GM12878 (cell line): Measurements from ENCODE around the gene GRB10. TPM values are rescaled to one million over a fixed set of nuclear protein-coding genes. Genes with fewer than 3 reads are reported as not detected.

Experiments used
- ATAC-seq: fragments of 200-7000 bp; cut with Tn5 transposase; 3 replicates; pipeline ENCODE4 v1.9.1; 2020; ENCODE audit warnings: mild to moderate bottlenecking, moderate library complexity
- BruUV-seq: library from RNA; stranded (reverse); fragments of 400-500 nt; replicated peaks from 2 replicates; lab custom pipeline; 2021; lab: Mats Ljungman, UMichigan
- CTCF ChIA-PET: fragments of 300-600 bp; sonication (Branson Sonifier 250); formaldehyde crosslinking; extraction: SDS; loops from one replicate; lab custom pipeline; 2021; ENCODE audit warnings: inconsistent platforms; lab: Yijun Ruan, JAX
- POLR2A ChIA-PET: fragments of 350-600 bp; formaldehyde crosslinking; extraction: SDS; loops from one replicate; lab custom pipeline; 2021; ENCODE audit warnings: inconsistent platforms; lab: Charles Lee
- RAD21 ChIA-PET: fragments of 300-600 bp; sonication (Branson Sonifier 250); formaldehyde crosslinking; loops from one replicate; lab custom pipeline; 2023; ENCODE audit warnings: antibody characterized with exemption; ENCODE audit not compliant: unreplicated experiment; lab: Charles Lee
- SMC1A ChIA-PET: fragments of 300-600 bp; sonication (Branson Sonifier 250); formaldehyde crosslinking; loops from one replicate; lab custom pipeline; 2023; ENCODE audit not compliant: unreplicated experiment, uncharacterized antibody; lab: Charles Lee
- DNase-seq: peaks from one replicate; pipeline ENCODE4 v3.0.0-alpha.2; 2011; ENCODE audit warnings: low read depth, low spot score
- FAIRE-seq: peaks from 3 replicates; lab custom pipeline; 2011; peaks lifted over from hg19 to GRCh38; lab: Jason Lieb, UNC
- H2AFZ ChIP-seq: 2 replicates; pipeline ENCODE4 v1.6.0; 2011; ENCODE audit warnings: low read depth, low read length, control low read depth; ENCODE audit not compliant: control insufficient read depth
- H3K27ac ChIP-seq: 2 replicates; pipeline ENCODE4 v1.5.1; 2011; ENCODE audit warnings: control low read depth; ENCODE audit not compliant: control insufficient read depth, insufficient read depth
- H3K27me3 ChIP-seq, 2 experiments: replicated peaks in 1 of 2; 2 replicates each; pipeline versions ENCODE4 v1.6.0 to v1.6.1; 2011; ENCODE audit warnings: low read length in 1 of 2; ENCODE audit not compliant: control insufficient read depth in 2 of 2, insufficient read depth in 2 of 2
- H3K36me3 ChIP-seq, 2 experiments: 2 replicates each; pipeline ENCODE4 v1.5.1; 2011; ENCODE audit warnings: low read length in 1 of 2; ENCODE audit not compliant: control insufficient read depth in 2 of 2, insufficient read depth in 2 of 2
- H3K4me1 ChIP-seq: 2 replicates; pipeline ENCODE4 v1.6.1; 2011; ENCODE audit warnings: mild to moderate bottlenecking, low read length, moderate library complexity, mixed read lengths; ENCODE audit not compliant: control insufficient read depth, insufficient read depth
- H3K4me2 ChIP-seq: 2 replicates; pipeline ENCODE4 v1.6.0; 2011; ENCODE audit warnings: control low read depth; ENCODE audit not compliant: control insufficient read depth, insufficient read depth
- H3K4me3 ChIP-seq: fragments of 200-600 bp; sonication (generic); 2 replicates; pipeline ENCODE4 v1.5.1; 2016
- H3K79me2 ChIP-seq: 2 replicates; pipeline ENCODE4 v1.6.0; 2011; ENCODE audit warnings: low read length; ENCODE audit not compliant: control insufficient read depth, insufficient read depth
- H3K9ac ChIP-seq: 2 replicates; pipeline ENCODE4 v1.8.0; 2011; ENCODE audit warnings: low read length, control low read depth, mixed read lengths; ENCODE audit not compliant: control insufficient read depth, insufficient read depth
- H3K9me3 ChIP-seq: replicated peaks from 3 replicates; pipeline ENCODE4 v1.5.1; 2011; ENCODE audit warnings: mild to moderate bottlenecking, low read length; ENCODE audit not compliant: control insufficient read depth, insufficient read depth
- H4K20me1 ChIP-seq: 2 replicates; pipeline ENCODE4 v1.6.0; 2011; ENCODE audit not compliant: control insufficient read depth, insufficient read depth
- ASH2L ChIP-seq: fragments of 300-600, 200-600 bp; sonication (generic); IDR thresholded peaks from 2 replicates; pipeline ENCODE4 v1.6.1; 2017; ENCODE audit warnings: low read depth, mild to moderate bottlenecking, borderline replicate concordance
- CEBPB ChIP-seq, 2 experiments: fragments of 150-350 bp in 1 of 2; IDR thresholded peaks; 2 replicates each; pipeline ENCODE4 v1.6.1; 2012 to 2014; ENCODE audit warnings: low read depth in 2 of 2, low read length in 2 of 2, borderline replicate concordance in 1 of 2, inconsistent platforms in 1 of 2
- CHD1 ChIP-seq: IDR thresholded peaks from 2 replicates; pipeline ENCODE4 v1.6.1; 2012; ENCODE audit warnings: low read depth, low read length, improper control_type of control experiment
- EP300 ChIP-seq, 2 experiments: fragments of 150-350 bp in 1 of 2; IDR thresholded peaks; 2 replicates each; pipeline ENCODE4 v1.6.1; 2011 to 2012; ENCODE audit warnings: low read depth in 2 of 2, low read length in 2 of 2, borderline replicate concordance in 1 of 2, improper control_type of control experiment in 1 of 2, inconsistent platforms in 1 of 2; ENCODE audit not compliant: control insufficient read depth in 1 of 2
- NR2F1 ChIP-seq: fragments of 450-650 bp; conservative IDR thresholded peaks from 2 replicates; pipeline ENCODE4 v1.6.1; 2017; ENCODE audit warnings: mild to moderate bottlenecking
- RAD21 ChIP-seq: IDR thresholded peaks from 2 replicates; pipeline ENCODE4 v1.6.1; 2011; ENCODE audit warnings: mild to moderate bottlenecking, low read depth, low read length, moderate library complexity; ENCODE audit not compliant: insufficient read depth
- RB1 ChIP-seq: fragments of 450-650 bp; formaldehyde crosslinking; IDR thresholded peaks from 2 replicates; pipeline ENCODE4 v1.6.1; 2017; ENCODE audit warnings: mild to moderate bottlenecking, borderline replicate concordance
- RUNX3 ChIP-seq: IDR thresholded peaks from 2 replicates; pipeline ENCODE4 v1.6.1; 2012; ENCODE audit warnings: low read length, inconsistent platforms
- WGBS: methylation state at CpG from one replicate; pipeline ENCODE4 v1.1.6; 2016; ENCODE audit warnings: low lambda C conversion rate; ENCODE audit not compliant: insufficient replicate concordance, insufficient coverage; ENCODE audit errors: missing lambda C conversion rate; 5-methylcytosine and 5-hydroxymethylcytosine counted together
- in situ Hi-C: fragments of 300-500 bp; cut with MboI; formaldehyde crosslinking; loops from 9 replicates; pipeline ENCODE4 v1.14.3; 2018; ENCODE audit warnings: mixed read lengths
- intact Hi-C: fragments of 100-400 bp; cut with micrococcal nuclease; formaldehyde crosslinking; loops from one replicate; pipeline ENCODE4 v1.14.2; 2022; ENCODE audit not compliant: unreplicated experiment
- polyA plus RNA-seq, 11 experiments: library from polyadenylated mRNA; depleted of rRNA in 4 of 11; unstranded in 6 of 11; stranded (reverse) in 5 of 11; fragments of >200 nt; fragmentation: Nextera tagmentation in 4 of 11; fragmentation: Illumina TruSeq in 1 of 11; extraction: Ambion mirVana in 4 of 11; extraction: Trizol in 1 of 11; gene quantifications; 1 replicate in 1 of 11; 2 replicates in 10 of 11; pipeline versions ENCODE4 v1.2.1 to v1.2.3, GENCODE V29; 2011 to 2016; ENCODE audit warnings: inconsistent platforms in 2 of 11, missing spikeins in 2 of 11, low read depth in 1 of 11
- total RNA-seq, 4 experiments: library from RNA; depleted of rRNA in 3 of 4; stranded (reverse); fragments of >200 nt in 3 of 4; fragmentation: Illumina TruSeq in 1 of 4; extraction: Trizol in 1 of 4; gene quantifications; 2 replicates each; pipeline versions ENCODE4 v1.2.1 to v1.2.3, GENCODE V29; 2013 to 2021
- TF ChIP-seq, protein P1 (sequence below): IDR thresholded peaks from 2 replicates; pipeline ENCODE4 v1.6.1; 2012; ENCODE audit warnings: low read depth, low read length, improper control_type of control experiment

Gene GRB10
- total and polyA plus RNA-seq, 10 of the 15 experiments (the other 5 are each of a cell fraction or from before 2014, with no cell fraction given) = 0.04 to 0.33 TPM; not detected in 8

DNA sequence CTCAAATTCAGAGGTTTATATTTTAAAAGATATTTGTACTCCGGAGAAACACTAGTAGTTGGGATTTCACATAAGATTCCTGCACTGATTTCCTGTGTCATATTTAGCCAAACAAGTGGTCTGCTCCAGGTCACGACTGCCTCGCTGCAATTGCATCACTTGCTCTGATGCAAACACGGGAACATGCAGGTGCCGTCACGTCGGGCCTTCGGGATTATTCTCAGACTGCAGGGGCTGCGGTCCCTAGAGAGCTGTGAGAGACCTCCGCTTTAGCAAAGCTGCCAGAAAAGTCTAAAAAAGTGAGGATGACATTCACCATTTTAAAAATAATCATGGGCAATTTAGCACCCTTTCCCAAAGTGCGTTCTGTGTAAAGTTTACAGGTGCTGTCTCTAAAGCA lies 124.0 kb downstream of the GRB10 start:
- no peaks in the 10 kb centered on the region for H4K20me1 ChIP-seq
- H3K36me3 ChIP-seq = no peaks in the 10 kb centered on the region
- no peak overlapping the region for H3K4me2 ChIP-seq
- H3K4me1 ChIP-seq = peaks cover 30% of the 10 kb centered on the region
- no peak overlapping the region for H2AFZ ChIP-seq
- DNase-seq = no peak
- CTCF ChIA-PET = no interaction called here
- WGBS = 92% methylated on average over 11 of the region's 11 CpGs
- RAD21 ChIA-PET = no interaction called here
- no peak overlapping the region for H3K27ac ChIP-seq
- in situ Hi-C loops (no loop called here), intact Hi-C loops (no loop called here)
- POLR2A ChIA-PET = no interaction called here
- no peak overlapping the region for H3K4me3 ChIP-seq
- no peaks in the 10 kb centered on the region; the same call in 2 of the 3 replicates for H3K9me3 ChIP-seq
- no TSS peak for BruUV-seq
- H3K79me2 ChIP-seq = no peaks in the 10 kb centered on the region
- no peak for ATAC-seq
- no peak for FAIRE-seq
- peaks cover 0 to 4% of the 10 kb centered on the region in 2 experiments; a peak in 1 of 4 replicates for H3K27me3 ChIP-seq
- H3K9ac ChIP-seq = no peak overlapping the region
- SMC1A ChIA-PET = no interaction called here
- TF ChIP-seq CHD1 = no peak
- TF ChIP-seq, protein P1, sequence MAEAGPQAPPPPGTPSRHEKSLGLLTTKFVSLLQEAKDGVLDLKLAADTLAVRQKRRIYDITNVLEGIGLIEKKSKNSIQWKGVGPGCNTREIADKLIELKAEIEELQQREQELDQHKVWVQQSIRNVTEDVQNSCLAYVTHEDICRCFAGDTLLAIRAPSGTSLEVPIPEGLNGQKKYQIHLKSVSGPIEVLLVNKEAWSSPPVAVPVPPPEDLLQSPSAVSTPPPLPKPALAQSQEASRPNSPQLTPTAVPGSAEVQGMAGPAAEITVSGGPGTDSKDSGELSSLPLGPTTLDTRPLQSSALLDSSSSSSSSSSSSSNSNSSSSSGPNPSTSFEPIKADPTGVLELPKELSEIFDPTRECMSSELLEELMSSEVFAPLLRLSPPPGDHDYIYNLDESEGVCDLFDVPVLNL = no peak
- no peak for TF ChIP-seq RUNX3
- TF ChIP-seq CEBPB (IDR thresholded peaks at IDR 0.05; ENCODE audit: borderline replicate concordance in 1 of 2, low read depth in 2 of 2, low read length in 2 of 2) = no peak
- no peak for TF ChIP-seq EP300 (IDR thresholded peaks at IDR 0.05; ENCODE audit: borderline replicate concordance in 1 of 2, control insufficient read depth in 1 of 2, low read depth in 2 of 2, low read length in 2 of 2)
- TF ChIP-seq NR2F1 = no peak
- TF ChIP-seq ASH2L = no peak
- no peak for TF ChIP-seq RB1
- no peak for TF ChIP-seq RAD21
- TF ChIP-seq, all 136 proteins: peak for 0
